UCSD-AML1 (cell line): ENCODE measurements around the gene RXFP1.

Source experiments
- DNase-seq: peaks from one replicate; lab custom pipeline; 2025; ENCODE audit not compliant: unreplicated experiment; lab: John Stamatoyannopoulos, UW

The RXFP1 gene

GRCh38 chr4:158610790-158611189, 89.1 kb downstream of the RXFP1 start:
- DNase-seq = no peak

- no peak for DNase-seq
These were observed 91.4 kb downstream of the RXFP1 start for GRCh38 chr4:158613046-158613445.

- DNase-seq = no peak
These were observed 96.3 kb downstream of the RXFP1 start for GRCh38 chr4:158617956-158618355.

- DNase-seq = no peak
These were observed 100.0 kb downstream of the RXFP1 start for GRCh38 chr4:158621729-158622128.

- DNase-seq = no peak
These were observed 100.6 kb downstream of the RXFP1 start for GRCh38 chr4:158622251-158622650.

- no peak for DNase-seq
These were observed 103.3 kb downstream of the RXFP1 start for GRCh38 chr4:158624889-158625478.

GRCh38 chr4:158625544-158625943, 103.9 kb downstream of the RXFP1 start:
- DNase-seq = no peak

GRCh38 chr4:158630893-158631292, 109.2 kb downstream of the RXFP1 start:
- DNase-seq = no peak

GRCh38 chr4:158636619-158637018, 114.9 kb downstream of the RXFP1 start:
- no peak for DNase-seq

- DNase-seq = no peak
These were observed 122.7 kb downstream of the RXFP1 start for GRCh38 chr4:158644356-158644755.

GRCh38 chr4:158644760-158645159, 123.1 kb downstream of the RXFP1 start:
- DNase-seq = no peak

GRCh38 chr4:158649111-158649680, 127.5 kb downstream of the RXFP1 start:
- DNase-seq = no peak

- DNase-seq = no peak
These were observed 131.2 kb downstream of the RXFP1 start for GRCh38 chr4:158652920-158653319.

GRCh38 chr4:158656439-158656838, 134.8 kb downstream of the RXFP1 start:
- DNase-seq = no peak

- DNase-seq = no peak
These were observed 135.6 kb downstream of the RXFP1 start for GRCh38 chr4:158657291-158657690.

- DNase-seq = peak; percentile 37
These were observed 141.6 kb downstream of the RXFP1 start for GRCh38 chr4:158663255-158663654.

- peak; percentile 11 for DNase-seq
These were observed 142.3 kb downstream of the RXFP1 start for GRCh38 chr4:158663707-158664625.

- DNase-seq = no peak
These were observed 143.1 kb downstream of the RXFP1 start for GRCh38 chr4:158664806-158665205.

GRCh38 chr4:158666892-158667291, 145.2 kb downstream of the RXFP1 start:
- no peak for DNase-seq

GRCh38 chr4:158667651-158668198, 146.0 kb downstream of the RXFP1 start:
- peak; percentile 24 for DNase-seq

- no peak for DNase-seq
These were observed 147.6 kb downstream of the RXFP1 start for GRCh38 chr4:158669310-158669709.
